ENCODE results near the gene CCNQ.

Gene CCNQ

GRCh38 chrX:153595387-153595786 lies 3.6 kb downstream of the CCNQ start:
- no peak for DNase-seq

- no peak for DNase-seq
Measured at GRCh38 chrX:153593811-153594500, 5.0 kb downstream of the CCNQ start.

GRCh38 chrX:153592966-153593688 lies 5.8 kb downstream of the CCNQ start:
- DNase-seq, result no peak

DNA sequence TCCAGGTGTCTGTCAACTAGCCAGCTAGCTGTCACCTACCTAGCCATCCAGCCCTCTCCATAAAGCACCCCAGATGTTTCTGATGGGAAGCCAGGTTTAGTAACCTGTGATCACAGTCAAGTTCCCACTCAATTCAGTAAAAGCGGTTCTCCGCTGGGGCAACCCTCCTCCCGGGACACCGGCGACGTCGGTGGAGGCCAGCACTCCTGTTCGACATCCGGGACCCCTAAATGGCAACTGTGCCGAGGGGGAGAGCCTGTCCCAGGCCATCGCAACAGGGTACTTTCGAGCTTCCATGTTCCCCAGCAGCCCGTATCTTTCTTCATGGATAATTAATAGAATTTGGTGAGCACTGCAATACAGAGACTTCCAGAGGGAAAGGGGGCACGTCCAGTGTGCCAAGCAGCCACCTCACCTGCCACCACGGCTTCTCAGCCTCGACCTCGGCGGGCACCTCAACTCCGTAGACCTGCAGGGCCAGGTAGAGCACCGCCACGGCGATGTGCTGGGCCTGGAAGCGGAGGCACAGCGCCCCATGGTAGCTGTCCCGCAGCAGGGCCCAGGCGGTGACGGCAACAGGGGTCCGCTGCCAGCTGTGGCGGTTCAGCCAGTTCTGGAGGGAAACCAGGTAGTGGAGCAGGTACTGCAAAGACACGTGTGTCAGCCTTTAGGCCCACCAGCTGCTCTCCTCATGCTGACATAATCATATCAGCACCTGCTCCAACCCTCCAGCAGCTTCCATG lies 6.7 kb downstream of the CCNQ start:
- DNase-seq, result no peak

DNA sequence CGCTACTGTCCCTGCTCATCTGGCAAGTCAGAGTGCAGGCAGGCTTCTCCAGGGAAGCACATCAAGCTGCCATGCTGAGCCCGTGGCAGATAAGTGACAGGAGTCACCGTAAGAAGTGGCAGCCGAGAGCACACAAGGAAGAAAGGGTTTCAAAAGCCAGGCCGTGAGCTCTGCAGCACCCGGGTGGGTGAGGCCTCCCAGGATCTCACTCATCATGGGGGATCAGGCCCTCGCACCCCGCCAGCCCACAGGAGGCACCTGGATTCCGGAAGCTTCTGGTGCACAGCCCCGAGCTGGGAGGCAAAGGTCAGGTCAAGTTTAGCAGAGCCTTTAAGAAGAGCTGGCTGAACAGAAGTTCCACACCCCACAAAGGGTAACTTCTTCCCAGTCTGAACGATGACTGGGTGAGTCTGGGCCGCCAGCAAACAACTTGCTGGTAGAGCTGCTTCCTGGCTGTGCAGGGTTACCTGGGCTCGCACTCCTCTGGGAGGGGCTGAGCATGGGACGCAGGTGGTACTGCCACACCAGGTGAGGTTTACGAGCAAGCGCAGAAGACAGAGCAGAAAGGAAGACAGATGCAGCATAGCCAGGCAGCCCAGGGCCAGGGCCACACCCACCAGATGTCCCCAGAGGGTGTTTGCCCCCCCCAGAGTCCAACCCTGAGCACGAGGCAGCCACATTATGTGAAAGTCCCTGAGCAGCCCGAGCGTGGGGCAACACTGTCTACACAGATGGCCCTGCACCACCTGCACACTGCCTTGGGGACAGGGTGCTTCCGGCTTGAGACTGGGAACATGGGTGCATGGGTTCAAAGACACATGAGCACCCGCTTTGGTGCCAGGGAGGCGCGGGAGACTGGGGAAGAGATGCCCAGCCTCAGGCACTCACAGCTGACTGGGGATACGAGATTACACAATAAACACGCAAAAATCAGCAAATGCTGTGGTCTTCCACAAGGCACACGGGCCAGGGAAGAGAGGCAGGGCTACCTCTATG lies 7.7 kb downstream of the CCNQ start:
- DNase-seq, result no peak

GRCh38 chrX:153588782-153589446 lies 10.0 kb downstream of the CCNQ start:
- DNase-seq, result no peak

GRCh38 chrX:153588021-153588781 lies 10.7 kb downstream of the CCNQ start:
- DNase-seq, result no peak

DNA sequence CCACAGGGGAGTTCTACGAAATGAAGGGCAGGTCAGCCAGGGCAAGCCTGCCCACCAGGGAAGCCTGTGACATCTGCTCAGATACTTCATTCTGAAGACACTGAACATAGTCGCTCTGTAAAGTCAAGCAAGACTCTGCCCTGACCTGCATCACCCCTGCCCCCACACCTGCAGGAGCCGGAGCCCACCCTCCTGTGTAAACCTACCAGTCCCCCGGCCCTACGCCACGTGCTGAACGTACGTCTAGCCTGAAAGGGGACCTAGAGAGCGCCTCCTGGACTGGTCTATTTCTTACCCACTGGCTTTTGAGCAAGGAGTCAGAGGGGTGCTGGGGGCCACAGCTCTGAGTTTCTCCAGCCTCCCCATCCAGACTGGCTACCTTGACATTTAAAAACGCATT lies 11.6 kb downstream of the CCNQ start:
- DNase-seq, result no peak

- no peak for DNase-seq
Measured at GRCh38 chrX:153585827-153586226, 13.1 kb downstream of the CCNQ start.

DNA sequence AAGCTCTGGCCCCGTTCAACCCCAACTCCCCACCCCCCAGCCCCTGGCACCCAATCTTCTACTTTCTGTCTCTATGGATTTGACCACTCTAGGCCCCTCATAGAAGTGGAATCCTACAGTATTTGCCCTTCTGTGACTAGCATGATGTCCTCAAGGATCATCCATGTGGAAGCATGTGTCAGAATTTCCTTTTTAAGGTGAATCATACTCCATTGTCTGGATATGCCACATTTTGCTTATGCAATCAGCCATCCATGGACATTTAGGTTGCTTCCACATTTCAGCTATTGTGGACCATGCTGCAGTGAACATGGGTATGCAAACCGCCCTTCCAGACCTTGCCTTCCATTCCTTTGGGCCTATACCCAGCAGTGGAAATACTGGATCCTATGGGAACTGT lies 15.5 kb downstream of the CCNQ start:
- DNase-seq, result no peak

- DNase-seq, result peak; percentile 55
Measured at GRCh38 chrX:153582896-153583295, 16.0 kb downstream of the CCNQ start.

- peak; percentile 45 for DNase-seq
Measured at GRCh38 chrX:153580700-153581386, 18.1 kb downstream of the CCNQ start.

DNA sequence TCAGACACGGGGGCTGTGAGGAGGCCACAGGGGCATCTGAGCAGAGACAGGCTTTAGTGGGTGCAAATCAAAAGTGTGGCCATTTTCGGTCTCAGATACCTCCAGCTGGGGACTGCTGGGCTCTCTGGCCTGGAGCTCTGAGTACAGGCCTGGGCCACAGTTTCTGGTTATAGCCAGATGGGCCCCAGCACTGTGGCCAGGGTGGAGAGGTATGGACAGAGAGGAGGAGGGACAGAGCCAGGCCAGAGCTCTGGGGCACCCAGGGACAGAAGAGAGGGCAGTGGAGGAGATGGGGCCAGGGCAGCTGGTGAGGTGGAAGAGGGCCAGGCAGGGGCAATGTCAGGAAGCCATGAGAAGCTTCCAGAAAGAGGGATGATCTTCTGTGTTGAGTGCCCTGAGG lies 20.1 kb downstream of the CCNQ start:
- DNase-seq, result no peak

DNA sequence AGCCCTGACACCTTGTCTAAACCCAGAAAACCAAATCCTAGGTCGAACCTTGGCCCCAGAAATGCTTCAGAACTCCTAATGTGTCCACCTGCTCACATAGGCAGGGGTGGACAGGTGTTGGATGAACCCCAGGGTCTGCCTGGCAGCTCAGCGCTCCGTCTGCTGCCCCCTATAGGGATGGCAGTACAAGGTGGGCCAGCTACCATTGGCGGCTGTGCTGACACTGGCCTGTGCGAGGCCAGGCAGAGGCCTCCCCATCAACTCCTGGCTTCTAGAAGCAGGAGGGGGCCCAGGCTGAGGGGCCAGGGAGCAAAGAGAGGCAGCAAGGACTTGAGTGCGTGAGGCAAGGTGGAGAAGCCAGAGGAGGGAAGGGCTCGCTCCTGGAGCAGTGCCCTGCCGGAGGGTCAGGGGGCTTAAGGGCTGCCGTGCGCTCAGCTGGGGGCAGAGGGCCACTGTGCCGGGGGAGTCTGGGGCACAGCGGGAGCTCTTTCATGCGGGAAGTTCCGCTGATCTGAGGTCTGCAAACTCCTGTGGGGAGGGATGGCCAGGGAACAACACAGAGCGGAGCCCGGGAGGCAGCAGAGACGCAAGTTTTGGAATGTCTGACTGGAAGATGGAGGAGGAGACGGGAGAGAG lies 20.6 kb downstream of the CCNQ start:
- no peak for DNase-seq

- no peak for DNase-seq
Measured at GRCh38 chrX:153576961-153577360, 22.0 kb downstream of the CCNQ start.

- DNase-seq, result no peak
Measured at GRCh38 chrX:153576239-153576870, 22.6 kb downstream of the CCNQ start.

DNA sequence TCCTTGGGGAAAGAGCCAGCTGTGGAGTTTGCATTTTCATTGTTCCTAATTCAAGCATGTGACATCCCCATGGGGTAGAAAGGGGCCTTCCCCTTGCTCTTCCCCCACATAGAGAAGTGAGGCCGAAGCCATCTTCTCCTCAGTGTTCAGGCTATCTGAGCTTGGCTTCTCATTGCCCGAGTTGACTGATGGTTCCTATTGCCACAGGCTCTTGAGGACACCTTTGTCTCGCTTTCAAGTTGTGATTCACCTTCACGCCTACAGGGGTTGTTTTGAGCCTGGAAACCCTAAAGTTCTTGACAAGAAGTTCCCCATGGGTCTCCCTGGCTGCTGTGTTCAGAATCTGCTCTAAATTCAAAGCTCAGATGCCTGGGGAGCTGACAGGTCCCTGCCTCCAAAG lies 25.0 kb downstream of the CCNQ start:
- peak; percentile 45 for DNase-seq

DNA sequence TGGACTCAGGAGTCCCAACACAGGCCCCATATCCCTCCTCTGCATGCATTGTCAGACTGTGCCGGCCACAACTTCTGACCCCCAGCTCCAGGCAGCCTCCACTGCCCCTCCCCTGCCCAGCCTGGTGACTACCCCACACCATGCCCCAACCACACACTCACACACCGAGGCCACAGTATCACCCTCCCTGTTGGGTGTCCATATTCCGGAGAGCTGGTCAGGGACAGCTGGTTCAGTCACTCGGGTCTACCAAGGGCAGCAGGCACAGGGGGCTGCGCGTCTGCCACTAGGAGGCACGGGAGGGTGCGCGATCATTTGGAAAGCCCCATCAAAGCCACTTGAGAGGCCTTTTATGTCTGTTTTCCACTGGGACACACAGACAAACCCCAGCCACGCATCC lies 26.3 kb downstream of the CCNQ start:
- no peak for DNase-seq

GRCh38 chrX:153571534-153571908 lies 27.4 kb downstream of the CCNQ start:
- DNase-seq, result no peak

GRCh38 chrX:153569475-153569874 lies 29.5 kb downstream of the CCNQ start:
- DNase-seq, result no peak

Measured in RPMI8226 (cell line).